SU-DHL-6 (cell line): Measurements from ENCODE around the gene COL20A1.
"Not testable (repeated sequence)": the region's sequence is repeated elsewhere in the genome, so short reads cannot be mapped to it uniquely, and the experiment has no call there.

ENCODE experiments used
- H2AFZ ChIP-seq: fragments of 200-600 bp; sonication (generic); 2 replicates; pipeline ENCODE4 v1.6.1; 2014; ENCODE audit warnings: low read depth, mild to moderate bottlenecking, moderate library complexity, mixed read lengths, antibody characterized with exemption, low read length; ENCODE audit not compliant: severe bottlenecking
- H3F3A ChIP-seq: fragments of 200-600 bp; shearing (Covaris generic); 2 replicates; pipeline ENCODE4 v1.6.0; 2016; ENCODE audit warnings: antibody characterized with exemption, mild to moderate bottlenecking; ENCODE audit not compliant: insufficient read depth
- H3K27ac ChIP-seq: fragments of 200-600 bp; sonication (generic); 2 replicates; pipeline ENCODE4 v1.5.1; 2016; ENCODE audit warnings: low read depth, mild to moderate bottlenecking, low read length, moderate library complexity, mixed read lengths
- H3K27me3 ChIP-seq: fragments of 200-600 bp; sonication (generic), shearing (Covaris generic); 2 replicates; pipeline ENCODE4 v1.6.0; 2014; ENCODE audit warnings: mild to moderate bottlenecking, low read length
- H3K36me3 ChIP-seq: fragments of 200-600 bp; sonication (generic); 2 replicates; pipeline ENCODE4 v1.6.1; 2014; ENCODE audit warnings: mild to moderate bottlenecking, low read length, mixed read lengths
- H3K4me2 ChIP-seq: fragments of 300-600, 200-600 bp; shearing (Covaris generic), sonication (generic); 2 replicates; pipeline ENCODE4 v1.6.0; 2014; ENCODE audit warnings: low read length, low read depth, mild to moderate bottlenecking; ENCODE audit not compliant: poor library complexity, severe bottlenecking
- H3K4me3 ChIP-seq: fragments of 200-600 bp; sonication (generic); 2 replicates; pipeline ENCODE4 v1.5.1; 2014; ENCODE audit warnings: antibody characterized with exemption, low read length, mild to moderate bottlenecking, mixed read lengths; ENCODE audit not compliant: insufficient read depth, poor library complexity, severe bottlenecking
- H3K79me2 ChIP-seq: fragments of 200-600 bp; sonication (generic); 2 replicates; pipeline ENCODE4 v1.6.1; 2014; ENCODE audit warnings: mild to moderate bottlenecking, low read length, moderate library complexity; ENCODE audit not compliant: insufficient read depth
- H3K9ac ChIP-seq: fragments of 200-600 bp; sonication (generic); 2 replicates; pipeline ENCODE4 v1.7.0; 2014; ENCODE audit warnings: mild to moderate bottlenecking, low read length
- H3K9me2 ChIP-seq: fragments of 200-600 bp; sonication (generic); replicated peaks from 2 replicates; pipeline ENCODE4 v1.6.1; 2014; ENCODE audit warnings: low read length; ENCODE audit not compliant: insufficient read depth
- H3K9me3 ChIP-seq: fragments of 200-600 bp; sonication (generic); 2 replicates; pipeline ENCODE4 v1.6.1; 2014; ENCODE audit warnings: low read length, mixed read lengths; ENCODE audit not compliant: insufficient read depth
- H4K20me1 ChIP-seq: fragments of 200-600 bp; sonication (generic); 2 replicates; pipeline ENCODE4 v1.6.1; 2014; ENCODE audit warnings: low read depth, mild to moderate bottlenecking, antibody characterized with exemption, low read length, moderate library complexity, mixed read lengths
- CTCF ChIP-seq: fragments of 200-600 bp; sonication (generic); IDR thresholded peaks from one replicate; pipeline ENCODE4 v1.5.1; 2017; ENCODE audit warnings: antibody characterized with exemption, mild to moderate bottlenecking, low read length, moderate library complexity; ENCODE audit not compliant: insufficient read depth, poor library complexity, severe bottlenecking
- EZH2phosphoT487 ChIP-seq: fragments of 200-600 bp; sonication (generic), shearing (Covaris generic); conservative IDR thresholded peaks from 2 replicates; pipeline ENCODE4 v1.6.1; 2018; ENCODE audit warnings: mild to moderate bottlenecking, antibody characterized with exemption, low read length, moderate library complexity, mixed read lengths

COL20A1 gene

GRCh38 chr20:63337786-63338420, 44.9 kb downstream of the COL20A1 start:
- TF ChIP-seq CTCF (no peak), EZH2phosphoT487 (no peak)
- Histone ChIP-seq H3K36me3 (no peaks in the 10 kb centered on the region), H3K4me2 (no peak overlapping the region), H3K27me3 (no peaks in the 10 kb centered on the region), H3K9ac (no peak overlapping the region), H2AFZ (no peak overlapping the region), H3K79me2 (no peaks in the 10 kb centered on the region), H3K9me3 (no peaks in the 10 kb centered on the region), H3K4me3 (no peak overlapping the region), H3K27ac (no peak overlapping the region), H4K20me1 (no peaks in the 10 kb centered on the region), H3F3A (no peaks in the 10 kb centered on the region), H3K9me2 (no peaks in the 10 kb centered on the region)

DNA sequence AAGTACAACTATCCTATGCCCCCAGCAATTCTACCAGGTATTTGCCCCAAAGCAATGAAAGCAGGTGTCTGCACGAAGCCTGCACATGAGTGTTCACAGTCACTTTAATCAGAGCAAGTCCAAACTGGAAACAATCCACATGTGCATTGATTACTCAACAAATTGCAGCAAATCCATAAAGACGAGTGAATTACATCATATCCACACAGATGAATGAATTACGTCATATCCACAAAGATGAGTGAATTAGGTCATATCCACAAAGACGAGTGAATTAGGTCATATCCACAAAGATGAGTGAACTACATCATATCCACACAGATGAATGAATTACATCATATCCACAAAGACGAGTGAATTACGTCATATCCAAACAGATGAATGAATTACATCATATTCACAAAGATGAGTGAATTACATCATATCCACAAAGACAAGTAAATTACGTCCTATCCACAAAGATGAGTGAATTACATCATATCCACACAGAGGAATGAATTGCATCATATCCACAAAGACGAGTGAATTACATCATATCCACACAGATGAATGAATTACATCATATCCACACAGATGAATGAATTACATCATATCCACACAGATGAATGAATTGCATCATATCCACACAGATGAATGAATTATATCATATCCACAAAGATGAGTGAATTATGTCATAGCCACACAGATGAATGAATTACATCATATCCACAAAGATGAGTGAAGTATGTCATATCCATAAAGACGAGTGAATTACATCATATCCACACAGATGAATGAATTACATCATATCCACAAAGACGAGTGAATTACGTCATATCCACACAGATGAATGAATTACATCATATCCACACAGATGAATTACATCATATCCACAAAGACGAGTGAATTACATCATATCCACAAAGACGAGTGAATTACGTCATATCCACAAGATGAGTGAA, 46.4 kb downstream of the COL20A1 start:
- not testable (repeated sequence) for H2AFZ ChIP-seq, H3K27ac ChIP-seq, H3K4me3 ChIP-seq, H3K9me3 ChIP-seq, H3F3A ChIP-seq, H4K20me1 ChIP-seq, H3K36me3 ChIP-seq, H3K79me2 ChIP-seq, H3K9me2 ChIP-seq, H3K27me3 ChIP-seq, H3K4me2 ChIP-seq, H3K9ac ChIP-seq

- H3K4me2 ChIP-seq, H2AFZ ChIP-seq, H3K27ac ChIP-seq, H3K36me3 ChIP-seq, H3K4me3 ChIP-seq, H4K20me1 ChIP-seq, H3K27me3 ChIP-seq, H3K79me2 ChIP-seq, H3K9me3 ChIP-seq, H3F3A ChIP-seq, H3K9me2 ChIP-seq, H3K9ac ChIP-seq: not testable (repeated sequence)
These were observed 47.2 kb downstream of the COL20A1 start for GRCh38 chr20:63340158-63340688.

DNA sequence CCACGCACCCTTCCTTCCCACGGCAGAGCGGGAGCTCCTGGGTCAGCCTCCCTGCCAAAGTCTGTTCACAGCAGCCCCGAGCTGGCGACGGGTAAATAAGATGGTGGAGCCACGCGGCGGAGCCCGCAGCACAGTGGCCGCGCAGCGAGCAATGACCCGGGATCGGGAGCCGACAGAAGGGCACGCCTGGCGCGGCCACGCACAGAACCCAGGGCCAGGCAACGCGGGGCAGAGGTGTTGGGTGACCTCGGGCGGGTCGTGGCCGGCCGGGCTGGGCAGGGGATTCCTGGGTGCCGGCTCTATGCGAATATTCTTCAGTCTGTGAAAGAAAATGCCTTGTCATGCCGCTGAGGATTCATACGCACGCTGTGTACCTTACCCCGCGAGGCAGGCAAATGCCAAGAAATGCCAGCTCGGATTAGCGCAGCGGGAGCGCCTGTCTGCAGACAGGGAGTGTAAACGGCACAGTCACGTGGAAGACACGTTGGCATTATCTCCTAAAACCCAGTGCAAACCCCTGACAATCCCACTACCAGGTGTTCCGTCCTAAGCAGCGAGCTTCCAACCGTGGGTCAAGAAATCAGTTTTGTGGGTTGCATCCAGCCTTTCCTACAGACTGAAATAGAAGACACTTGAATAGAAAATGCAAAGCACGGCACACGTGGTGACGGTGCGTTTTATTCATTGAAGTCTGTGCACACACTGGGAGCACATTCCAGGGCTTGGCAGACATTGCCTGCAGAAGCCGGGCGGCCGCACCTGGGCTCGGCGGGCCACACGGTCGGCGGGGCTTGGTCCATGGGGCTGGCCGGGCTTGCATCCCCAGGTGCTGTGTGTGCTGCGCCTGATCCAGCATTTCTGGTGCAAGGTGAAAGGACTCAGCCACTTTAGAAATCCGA, 49.8 kb downstream of the COL20A1 start:
- H3K9me2 ChIP-seq = no peaks in the 10 kb centered on the region
- no peaks in the 10 kb centered on the region for H3F3A ChIP-seq
- no peaks in the 10 kb centered on the region for H3K27me3 ChIP-seq
- H3K27ac ChIP-seq = no peak overlapping the region
- H2AFZ ChIP-seq = no peak overlapping the region
- TF ChIP-seq EZH2phosphoT487 (no peak), CTCF (no peak)
- H3K9me3 ChIP-seq = no peaks in the 10 kb centered on the region
- H3K36me3 ChIP-seq = no peaks in the 10 kb centered on the region
- no peaks in the 10 kb centered on the region for H4K20me1 ChIP-seq
- H3K9ac ChIP-seq = no peak overlapping the region
- H3K79me2 ChIP-seq = no peaks in the 10 kb centered on the region
- H3K4me3 ChIP-seq = no peak overlapping the region
- no peak overlapping the region for H3K4me2 ChIP-seq
